K562 (cell line): ENCODE results near the gene HHIPL1. TPM values are rescaled to one million over a fixed set of nuclear protein-coding genes. Genes with fewer than 3 reads are reported as not detected.

ENCODE experiments used
- ATAC-seq: fragments of 200-7000 bp; cut with Tn5 transposase; 3 replicates; pipeline ENCODE4 v1.9.1; 2020; ENCODE audit warnings: moderate library complexity
- BruUV-seq: library from RNA; stranded (reverse); fragments of 400-500 nt; replicated peaks from 2 replicates; lab custom pipeline; 2021; lab: Mats Ljungman, UMichigan
- CTCF ChIA-PET: fragments of 300-600 bp; formaldehyde crosslinking; extraction: SDS; loops from one replicate; lab custom pipeline; 2021; ENCODE audit warnings: low intra/inter-chr PET ratio; lab: Yijun Ruan, JAX
- POLR2A ChIA-PET: fragments of 300-600, 350-650 bp; sonication (Branson Sonifier 250); formaldehyde crosslinking; extraction: SDS; loops from one replicate; lab custom pipeline; 2021; ENCODE audit warnings: antibody characterized with exemption, inconsistent platforms; lab: Yijun Ruan, JAX
- DNase-seq, 4 experiments: peaks; one replicate each; pipeline versions ENCODE4 v3.0.0 to v3.0.0-alpha.2; 2011 to 2018; ENCODE audit warnings: low spot score in 3 of 4, mixed read lengths in 3 of 4; ENCODE audit errors: extremely low read depth in 1 of 4
- FAIRE-seq: peaks from 2 replicates; lab custom pipeline; 2011; peaks lifted over from hg19 to GRCh38; lab: Jason Lieb, UNC
- H2AFZ ChIP-seq: 2 replicates; pipeline ENCODE4 v1.6.0; 2011; ENCODE audit warnings: low read depth, low read length, control low read depth, inconsistent platforms
- H3K27ac ChIP-seq: fragments of 200-600 bp; 3 replicates; pipeline ENCODE4 v1.8.0; 2011; ENCODE audit warnings: low read depth, mild to moderate bottlenecking, control low read depth, inconsistent platforms, low read length, moderate library complexity, mixed read lengths; ENCODE audit errors: extremely low read depth
- H3K27me3 ChIP-seq, 2 experiments: fragments of 300-600 bp in 1 of 2; 2 replicates in 1 of 2; 3 replicates in 1 of 2; pipeline versions ENCODE4 v1.6.0 to v1.8.0; 2011; ENCODE audit warnings: inconsistent platforms in 2 of 2, low read length in 2 of 2, mild to moderate bottlenecking in 1 of 2, mixed read lengths in 1 of 2, moderate library complexity in 1 of 2; ENCODE audit not compliant: control insufficient read depth in 2 of 2, insufficient read depth in 2 of 2
- H3K36me3 ChIP-seq: fragments of 300-600 bp; 3 replicates; pipeline ENCODE4 v1.8.0; 2011; ENCODE audit warnings: mild to moderate bottlenecking, low read length, inconsistent platforms; ENCODE audit not compliant: control insufficient read depth, insufficient read depth
- H3K4me1 ChIP-seq, 2 experiments: fragments of 200-600 bp in 1 of 2; replicated peaks in 1 of 2; 2 replicates in 1 of 2; 3 replicates in 1 of 2; pipeline versions ENCODE4 v1.5.1 to v1.8.0; 2011; ENCODE audit warnings: inconsistent platforms in 2 of 2, low read length in 2 of 2, mild to moderate bottlenecking in 1 of 2, mixed read lengths in 1 of 2, moderate library complexity in 1 of 2; ENCODE audit not compliant: control insufficient read depth in 2 of 2, insufficient read depth in 2 of 2
- H3K4me2 ChIP-seq: 2 replicates; pipeline ENCODE4 v1.6.1; 2011; ENCODE audit warnings: low read length, control low read depth, inconsistent platforms, mixed read lengths; ENCODE audit not compliant: insufficient read depth
- H3K4me3 ChIP-seq: fragments of 200-600 bp; sonication (generic), shearing (Covaris generic); 2 replicates; pipeline ENCODE4 v1.5.1; 2016; ENCODE audit warnings: control low read depth, inconsistent platforms
- H3K79me2 ChIP-seq: fragments of 200-600 bp; 3 replicates; pipeline ENCODE4 v1.8.0; 2011; ENCODE audit warnings: low read length, inconsistent platforms; ENCODE audit not compliant: control insufficient read depth, insufficient read depth
- H3K9ac ChIP-seq, 2 experiments: 2 replicates each; pipeline versions ENCODE4 v1.6.0 to v1.6.1; 2011; ENCODE audit warnings: low read depth in 2 of 2, low read length in 2 of 2, control low read depth in 1 of 2, inconsistent platforms in 1 of 2, mild to moderate bottlenecking in 1 of 2, mixed read lengths in 1 of 2; ENCODE audit not compliant: insufficient read depth in 1 of 2
- H3K9me1 ChIP-seq: one replicate; pipeline ENCODE4 v1.6.0; 2011; ENCODE audit warnings: inconsistent platforms, mild to moderate bottlenecking, low read length, moderate library complexity; ENCODE audit not compliant: control insufficient read depth, insufficient read depth
- H3K9me3 ChIP-seq: replicated peaks from 2 replicates; pipeline ENCODE4 v1.5.1; 2011; ENCODE audit warnings: low read depth, low read length, inconsistent platforms; ENCODE audit not compliant: control insufficient read depth, insufficient read depth
- H4K20me1 ChIP-seq: replicated peaks from 2 replicates; pipeline ENCODE4 v1.6.1; 2011; ENCODE audit warnings: low read length, inconsistent platforms, mixed read lengths; ENCODE audit not compliant: control insufficient read depth, insufficient read depth
- ASH1L ChIP-seq: fragments of 450-650 bp; IDR thresholded peaks from 2 replicates; pipeline ENCODE4 v1.6.1; 2018; ENCODE audit warnings: borderline replicate concordance, mild to moderate bottlenecking, low read depth; ENCODE audit not compliant: partially characterized antibody
- ATF2 ChIP-seq: sonication (generic); formaldehyde crosslinking; IDR thresholded peaks from 2 replicates; pipeline ENCODE4 v1.8.1; 2022; ENCODE audit warnings: missing genetic modification reagents
- ATF3 ChIP-seq, 2 experiments: fragments of 450-650 bp in 1 of 2; sonication (generic) in 1 of 2; formaldehyde crosslinking in 1 of 2; IDR thresholded peaks in 1 of 2; conservative IDR thresholded peaks in 1 of 2; 2 replicates each; pipeline versions ENCODE4 v1.6.1 to v1.8.1; 2016 to 2023; ENCODE audit warnings: mild to moderate bottlenecking in 2 of 2, moderate library complexity in 2 of 2, inconsistent platforms in 1 of 2, missing genetic modification reagents in 1 of 2
- BRF2 ChIP-seq: IDR thresholded peaks from 3 replicates; pipeline ENCODE4 v1.6.1; 2011; ENCODE audit warnings: borderline replicate concordance, mild to moderate bottlenecking; ENCODE audit not compliant: insufficient read length, insufficient read depth
- ETV5 ChIP-seq: sonication (generic); formaldehyde crosslinking; IDR thresholded peaks from 2 replicates; pipeline ENCODE4 v1.4.0; 2020; ENCODE audit warnings: low read depth, mild to moderate bottlenecking, missing genetic modification reagents
- FOS ChIP-seq: IDR thresholded peaks from 3 replicates; pipeline ENCODE4 v1.6.1; 2011; ENCODE audit not compliant: insufficient read length; ENCODE audit errors: extremely low read depth
- GMEB1 ChIP-seq: fragments of 250-450 bp; sonication (Bioruptor Pico); IDR thresholded peaks from 2 replicates; pipeline ENCODE4 v1.4.0; 2020; ENCODE audit warnings: mild to moderate bottlenecking
- HMBOX1 ChIP-seq: sonication (generic); IDR thresholded peaks from 2 replicates; pipeline ENCODE4 v1.6.1; 2016
- MAFF ChIP-seq: IDR thresholded peaks from 2 replicates; pipeline ENCODE4 v1.6.1; 2012; ENCODE audit warnings: low read length, improper control_type of control experiment
- POLR2A ChIP-seq: fragments of 450-650 bp; conservative IDR thresholded peaks from 2 replicates; pipeline ENCODE4 v1.6.1; 2016
- POU5F1 ChIP-seq: fragments of 150-350 bp; IDR thresholded peaks from 2 replicates; pipeline ENCODE4 v1.6.1; 2014; ENCODE audit warnings: borderline replicate concordance, low read length, low read depth, mild to moderate bottlenecking; ENCODE audit not compliant: partially characterized antibody
- RBM15 ChIP-seq: fragments of 200-400 bp; formaldehyde crosslinking; IDR thresholded peaks from 2 replicates; pipeline ENCODE4 v1.6.1; 2018; ENCODE audit warnings: mild to moderate bottlenecking, low read length, moderate library complexity; ENCODE audit not compliant: insufficient read depth
- SREBF2 ChIP-seq: sonication (generic); formaldehyde crosslinking; IDR thresholded peaks from 2 replicates; pipeline ENCODE4 v1.4.0; 2020; ENCODE audit warnings: mild to moderate bottlenecking, missing genetic modification reagents
- ZC3H8 ChIP-seq: fragments of 450-650 bp; IDR thresholded peaks from 2 replicates; pipeline ENCODE4 v1.6.1; 2017
- ZNF133 ChIP-seq: fragments of 250-450 bp; sonication (Bioruptor Pico); IDR thresholded peaks from 2 replicates; pipeline ENCODE4 v1.4.0; 2020; ENCODE audit warnings: mild to moderate bottlenecking
- ZNF431 ChIP-seq: sonication (generic); formaldehyde crosslinking; IDR thresholded peaks from 2 replicates; pipeline ENCODE4 v1.8.0; 2022; ENCODE audit warnings: mild to moderate bottlenecking, missing genetic modification reagents
- WGBS: fragments of 100-300 bp; shearing (Covaris generic); methylation state at CpG from one replicate; pipeline ENCODE4 v1.1.6; 2016; ENCODE audit warnings: low coverage, mixed read lengths; ENCODE audit not compliant: insufficient coverage; ENCODE audit errors: missing lambda C conversion rate; 5-methylcytosine and 5-hydroxymethylcytosine counted together
- in situ Hi-C: fragments of 300-500 bp; cut with MboI; formaldehyde crosslinking; loops from 4 replicates; pipeline ENCODE4 v1.15.0; 2018; ENCODE audit warnings: inconsistent platforms, mixed read lengths
- intact Hi-C: fragments of 100-400 bp; cut with micrococcal nuclease; formaldehyde crosslinking; loops from 2 replicates; pipeline ENCODE4 v1.14.2; 2022
- polyA plus RNA-seq, 8 experiments: library from polyadenylated mRNA; depleted of rRNA in 4 of 8; stranded (reverse) in 5 of 8; unstranded in 3 of 8; fragments of >200 nt; fragmentation: Nextera tagmentation in 2 of 8; fragmentation: Illumina TruSeq in 1 of 8; extraction: Ambion mirVana in 2 of 8; extraction: Trizol in 1 of 8; gene quantifications; 2 replicates each; pipeline versions ENCODE4 v1.2.1 to v1.2.3, GENCODE V29; 2011 to 2014; ENCODE audit warnings: inconsistent platforms in 1 of 8, missing spikeins in 1 of 8
- total RNA-seq, 7 experiments: library from RNA; depleted of rRNA in 6 of 7; stranded (reverse); fragments of >200 nt in 6 of 7; fragmentation: Illumina TruSeq in 2 of 7; extraction: Trizol in 2 of 7; gene quantifications; 2 replicates each; pipeline versions ENCODE4 v1.2.1 to v1.2.3, GENCODE V29; 2011 to 2021; ENCODE audit warnings: low replicate concordance in 1 of 7

Gene HHIPL1
- total and polyA plus RNA-seq, 9 of the 15 experiments (the other 6 are each of a cell fraction or from before 2014, with no cell fraction given): not detected

- no TSS peak for BruUV-seq
- intact Hi-C loops: no loop called here
- Histone ChIP-seq H3K36me3 (no peaks in the 10 kb centered on the region), H3K9me1 (no peaks in the 10 kb centered on the region), H3K27me3 (peaks cover 2 to 23% of the 10 kb centered on the region in 2 experiments; a peak in 4 of 5 replicates), H3K27ac (no peak overlapping the region), H3K79me2 (no peaks in the 10 kb centered on the region), H4K20me1 (0 out of 2 replicates have a peak, but pooled peaks cover 6% of the 10 kb centered on the region), H2AFZ (no peak overlapping the region), H3K9ac (no peak overlapping the region), H3K4me3 (no peak overlapping the region), H3K4me2 (no peak overlapping the region), H3K9me3 (no peaks in the 10 kb centered on the region), H3K4me1 (no peaks in the 10 kb centered on the region)
- no peak for DNase-seq
- ATAC-seq: no peak
- ChIA-PET POLR2A (no interaction called here), CTCF (no interaction called here)
- WGBS: 3% methylated on average over 15 of the region's 24 CpGs
- in situ Hi-C loops: no loop called here
- FAIRE-seq: no peak
- TF ChIP-seq ZC3H8 (no peak), POU5F1 (no peak), ZNF431 (CRISPR knock-in tag) (no peak), BRF2 (no peak), SREBF2 (CRISPR knock-in tag) (no peak), POLR2A (no peak), FOS (no peak), ATF2 (CRISPR knock-in tag) (no peak), GMEB1 (no peak), MAFF (no peak), HMBOX1 (no peak), RBM15 (no peak), ZNF133 (CRISPR knock-in tag) (no peak), ASH1L (no peak), ATF3 (IDR thresholded peaks at IDR 0.05) (no peak), ATF3 (CRISPR knock-in tag; conservative IDR thresholded peaks at IDR 0.05) (no peak), ETV5 (CRISPR knock-in tag) (no peak)
Measured at GRCh38 chr14:99715266-99716000, 70.5 kb downstream of the HHIPL1 start.
